ENCODE results near the gene LECT2. TPM values are rescaled to one million over a fixed set of nuclear protein-coding genes. Genes with fewer than 3 reads are reported as not detected.

Gene LECT2
- not detected for total RNA-seq
- long read RNA-seq = 0 reads

GRCh38 chr5:135954899-135955298, at the start of gene LECT2:
LECT2 (minus strand) TSS chr5:135954983; CDS start chr5:135954833, 150 bp downstream.
- Histone ChIP-seq H3K36me3 (no peaks in the 10 kb centered on the region), H3K4me1 (no peaks in the 10 kb centered on the region), H3K27ac (replicated peaks) (no peak within 1 kb of the TSS), H3K4me3 (no peak within 1 kb of the TSS), H3K27me3 (ENCODE audit: low read depth) (peaks cover 15% of the 10 kb centered on the region), H3K9me3 (replicated peaks) (no peaks in the 10 kb centered on the region)
- intact Hi-C loops (cut with micrococcal nuclease) = no loop called here
- TF ChIP-seq, protein P1, sequence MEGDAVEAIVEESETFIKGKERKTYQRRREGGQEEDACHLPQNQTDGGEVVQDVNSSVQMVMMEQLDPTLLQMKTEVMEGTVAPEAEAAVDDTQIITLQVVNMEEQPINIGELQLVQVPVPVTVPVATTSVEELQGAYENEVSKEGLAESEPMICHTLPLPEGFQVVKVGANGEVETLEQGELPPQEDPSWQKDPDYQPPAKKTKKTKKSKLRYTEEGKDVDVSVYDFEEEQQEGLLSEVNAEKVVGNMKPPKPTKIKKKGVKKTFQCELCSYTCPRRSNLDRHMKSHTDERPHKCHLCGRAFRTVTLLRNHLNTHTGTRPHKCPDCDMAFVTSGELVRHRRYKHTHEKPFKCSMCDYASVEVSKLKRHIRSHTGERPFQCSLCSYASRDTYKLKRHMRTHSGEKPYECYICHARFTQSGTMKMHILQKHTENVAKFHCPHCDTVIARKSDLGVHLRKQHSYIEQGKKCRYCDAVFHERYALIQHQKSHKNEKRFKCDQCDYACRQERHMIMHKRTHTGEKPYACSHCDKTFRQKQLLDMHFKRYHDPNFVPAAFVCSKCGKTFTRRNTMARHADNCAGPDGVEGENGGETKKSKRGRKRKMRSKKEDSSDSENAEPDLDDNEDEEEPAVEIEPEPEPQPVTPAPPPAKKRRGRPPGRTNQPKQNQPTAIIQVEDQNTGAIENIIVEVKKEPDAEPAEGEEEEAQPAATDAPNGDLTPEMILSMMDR (IDR thresholded peaks at IDR 0.05; ENCODE audit: borderline replicate concordance) = no peak
- no peak for DNase-seq

DNA sequence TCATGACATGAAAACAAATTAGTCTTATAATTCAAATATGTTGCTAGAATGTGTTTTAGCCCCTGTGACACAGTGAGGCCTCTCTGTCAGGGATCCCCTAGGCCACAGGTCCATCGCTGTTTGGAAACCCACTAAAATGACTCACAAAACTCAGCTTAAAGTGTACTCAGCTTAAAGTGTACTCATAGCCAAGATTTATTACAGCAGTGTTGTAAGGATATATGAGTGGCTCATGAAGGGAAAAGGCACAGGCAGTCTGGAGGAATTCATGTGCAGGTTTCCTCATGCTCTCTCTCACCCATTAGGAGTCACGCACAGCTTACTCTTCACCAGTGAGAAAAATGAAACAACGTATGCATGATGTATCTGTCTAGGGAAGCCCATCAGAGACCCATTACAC, 49.7 kb upstream of the LECT2 start:
- intact Hi-C loops (cut with micrococcal nuclease) = no loop called here
- TF ChIP-seq, protein P1 (IDR thresholded peaks at IDR 0.05; ENCODE audit: borderline replicate concordance) = no peak

DNA sequence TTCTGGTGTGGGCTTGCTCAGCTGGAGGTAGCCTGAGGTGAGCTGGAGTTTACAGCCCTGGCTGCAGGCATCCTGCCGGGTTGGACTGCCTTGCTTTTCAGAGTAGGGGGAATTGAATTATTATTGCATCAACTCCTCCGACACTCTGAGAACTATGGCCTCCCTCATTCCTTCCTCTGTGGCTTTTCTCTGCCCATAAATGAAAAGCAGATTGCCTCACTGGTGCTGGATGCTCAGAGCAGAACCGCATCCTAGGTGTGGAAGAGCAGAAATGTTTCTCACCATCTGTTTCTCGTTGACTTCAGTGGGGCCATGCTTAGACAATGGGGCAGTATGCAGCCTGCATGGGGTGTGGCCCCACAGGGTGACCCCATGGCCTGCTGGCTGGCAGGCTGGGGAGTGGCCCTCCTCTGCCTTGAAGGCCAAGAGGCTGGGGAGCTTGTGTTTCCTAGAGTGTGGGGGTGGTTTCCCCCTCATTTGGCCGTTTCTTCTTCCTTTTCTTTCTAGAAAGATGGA, 46.7 kb upstream of the LECT2 start:
- no peak overlapping the region for H3K4me3 ChIP-seq
- DNase-seq = no peak
- intact Hi-C loops (cut with micrococcal nuclease) = no loop called here

More for the DNA sequence above, 49.7 kb upstream of the LECT2 start:
- no peak overlapping the region for H3K27ac ChIP-seq (replicated peaks)
- no peak for DNase-seq
- no peaks in the 10 kb centered on the region for H3K36me3 ChIP-seq
- H3K9me3 ChIP-seq (replicated peaks) = no peaks in the 10 kb centered on the region
- H3K27me3 ChIP-seq (ENCODE audit: low read depth) = peaks cover 7% of the 10 kb centered on the region
- peaks cover 12% of the 10 kb centered on the region for H3K4me1 ChIP-seq
- H3K4me3 ChIP-seq = no peak overlapping the region

DNA sequence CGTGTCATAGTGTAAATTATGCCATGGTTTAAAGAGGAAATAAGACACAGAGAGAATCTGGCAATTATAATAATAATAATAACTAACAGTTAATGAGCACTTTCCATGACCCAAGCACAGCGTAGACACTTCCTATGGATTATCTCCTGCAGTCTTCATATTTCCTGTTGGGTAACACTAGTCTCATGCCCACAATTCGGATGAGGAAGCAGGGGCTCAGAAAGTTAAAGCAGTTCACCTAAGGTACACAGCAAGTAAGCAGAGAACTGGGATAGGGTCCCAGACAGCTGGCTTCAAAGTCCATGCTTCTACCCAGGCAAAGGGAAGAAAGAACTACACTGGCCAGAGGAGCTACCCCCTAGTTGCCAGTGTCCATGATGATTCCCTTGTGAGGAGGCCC, 46.1 kb upstream of the LECT2 start:
- Histone ChIP-seq H3K4me1 (peaks cover 12% of the 10 kb centered on the region), H3K9me3 (replicated peaks) (no peaks in the 10 kb centered on the region), H3K27ac (replicated peaks) (peak overlapping the region; percentile 30), H3K27me3 (ENCODE audit: low read depth) (peaks cover 7% of the 10 kb centered on the region), H3K4me3 (no peak overlapping the region), H3K36me3 (no peaks in the 10 kb centered on the region)
- no peak for DNase-seq
- TF ChIP-seq, protein P1 (IDR thresholded peaks at IDR 0.05; ENCODE audit: borderline replicate concordance) = no peak
- intact Hi-C loops (cut with micrococcal nuclease) = no loop called here

More for the DNA sequence above, 46.7 kb upstream of the LECT2 start:
- Histone ChIP-seq H3K27me3 (ENCODE audit: low read depth) (peaks cover 7% of the 10 kb centered on the region), H3K36me3 (no peaks in the 10 kb centered on the region), H3K9me3 (replicated peaks) (no peaks in the 10 kb centered on the region), H3K4me1 (peaks cover 12% of the 10 kb centered on the region), H3K27ac (replicated peaks) (peak overlapping the region; percentile 30)
- TF ChIP-seq, protein P1 (IDR thresholded peaks at IDR 0.05; ENCODE audit: borderline replicate concordance) = no peak

DNA sequence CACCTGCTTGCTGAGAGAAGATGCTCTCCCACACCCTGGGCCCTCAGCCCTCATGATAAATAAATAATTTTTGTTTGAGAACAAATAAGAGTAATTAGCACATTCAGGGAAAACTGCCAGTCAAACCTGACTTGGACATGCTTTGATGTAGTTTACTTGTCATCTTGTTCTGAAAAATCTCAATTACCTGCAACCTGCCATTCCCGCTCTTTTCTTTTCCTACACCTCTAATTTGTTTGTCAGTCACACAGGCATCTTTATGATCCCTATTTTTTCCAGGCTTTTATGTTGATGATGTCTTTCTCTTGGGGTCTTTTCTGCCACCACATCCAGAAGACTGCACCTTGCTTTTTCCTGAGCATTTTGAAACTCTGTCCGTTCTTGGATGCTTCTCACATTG, 45.4 kb upstream of the LECT2 start:
- no peak for DNase-seq
- H3K4me3 ChIP-seq = no peak overlapping the region
- peaks cover 12% of the 10 kb centered on the region for H3K4me1 ChIP-seq
- H3K9me3 ChIP-seq (replicated peaks) = no peaks in the 10 kb centered on the region
- H3K27me3 ChIP-seq (ENCODE audit: low read depth) = peaks cover 7% of the 10 kb centered on the region
- no peaks in the 10 kb centered on the region for H3K36me3 ChIP-seq
- intact Hi-C loops (cut with micrococcal nuclease) = no loop called here
- TF ChIP-seq, protein P1 (IDR thresholded peaks at IDR 0.05; ENCODE audit: borderline replicate concordance) = no peak
- no peak overlapping the region for H3K27ac ChIP-seq (replicated peaks)
